NCI-H526 treated with DMSO at 0.1 percent for 48 hours (cell line): ENCODE measurements around the gene IQCH.

ENCODE experiments used
- DNase-seq: peaks from one replicate; lab custom pipeline; 2025; lab: John Stamatoyannopoulos, UW

IQCH gene

GRCh38 chr15:67501177-67501835, 246.7 kb downstream of the IQCH start:
- peak; percentile 76 for DNase-seq

GRCh38 chr15:67501836-67502461, 247.4 kb downstream of the IQCH start:
- DNase-seq = peak; percentile 92

GRCh38 chr15:67504056-67504455, 249.5 kb downstream of the IQCH start:
- no peak for DNase-seq

GRCh38 chr15:67504796-67505195, 250.2 kb downstream of the IQCH start:
- no peak for DNase-seq

- DNase-seq = no peak
Observed at GRCh38 chr15:67505675-67506572, 251.3 kb downstream of the IQCH start.

- DNase-seq = no peak
Observed at GRCh38 chr15:67506775-67507747, 252.5 kb downstream of the IQCH start.

- no peak for DNase-seq
Observed at GRCh38 chr15:67508407-67508806, 253.8 kb downstream of the IQCH start.

- DNase-seq = no peak
Observed at GRCh38 chr15:67509918-67510317, 255.3 kb downstream of the IQCH start.

GRCh38 chr15:67510597-67511190, 256.1 kb downstream of the IQCH start:
- no peak for DNase-seq

- no peak for DNase-seq
Observed at GRCh38 chr15:67511606-67512005, 257.0 kb downstream of the IQCH start.

GRCh38 chr15:67512140-67512539, 257.6 kb downstream of the IQCH start:
- DNase-seq = peak; percentile 54

GRCh38 chr15:67512933-67513714, 258.5 kb downstream of the IQCH start:
- no peak for DNase-seq

- DNase-seq = no peak
Observed at GRCh38 chr15:67515090-67515489, 260.5 kb downstream of the IQCH start.

- no peak for DNase-seq
Observed at GRCh38 chr15:67515557-67515956, 261.0 kb downstream of the IQCH start.

GRCh38 chr15:67520321-67521028, 265.9 kb downstream of the IQCH start:
- peak; percentile 43 for DNase-seq

- peak; percentile 82 for DNase-seq
Observed at GRCh38 chr15:67521029-67521782, 266.6 kb downstream of the IQCH start, which contains the start of gene C15orf61. Gene C15orf61 (plus strand): TSS chr15:67521131. CDS start chr15:67521249, 118 bp downstream.

- peak; percentile 46 for DNase-seq
Observed at GRCh38 chr15:67521783-67522568, 267.4 kb downstream of the IQCH start.

- no peak for DNase-seq
Observed at GRCh38 chr15:67523330-67523729, 268.7 kb downstream of the IQCH start.
